Transverse colon (tissue), 4 donors: ENCODE data around the gene COL6A2. TPM values are rescaled to one million over a fixed set of nuclear protein-coding genes. Genes with fewer than 3 reads are reported as not detected.
"Not testable (repeated sequence)": the region's sequence is repeated elsewhere in the genome, so short reads cannot be mapped to it uniquely, and the experiment has no call there.

Experiments used
- DNase-seq: peaks from one replicate; pipeline ENCODE4 v3.0.0-alpha.2; 2019
- H3K27ac ChIP-seq, 4 donors: fragments of 200-600 bp; sonication (generic); 2 replicates each; pipeline ENCODE4 v1.5.1; 2016 to 2018; ENCODE audit warnings: inconsistent platforms in 4 of 4
- H3K27me3 ChIP-seq: fragments of 200-600 bp; sonication (generic); 2 replicates; pipeline ENCODE4 v1.5.1; 2017; ENCODE audit warnings: inconsistent platforms
- H3K36me3 ChIP-seq, 4 donors: fragments of 200-600 bp; sonication (generic); 2 replicates each; pipeline ENCODE4 v1.5.1; 2017 to 2019; ENCODE audit warnings: inconsistent platforms in 4 of 4
- H3K4me1 ChIP-seq, 4 donors: fragments of 200-600 bp; sonication (generic); 2 replicates each; pipeline ENCODE4 v1.5.1; 2017 to 2020; ENCODE audit warnings: inconsistent platforms in 4 of 4
- H3K4me3 ChIP-seq, 4 donors: fragments of 200-600 bp; sonication (generic); 1 replicate in 1 of 4; 2 replicates in 3 of 4; pipeline versions ENCODE4 v1.5.1 to v1.6.1; 2017 to 2019; ENCODE audit warnings: inconsistent platforms in 4 of 4
- H3K9me3 ChIP-seq, 2 donors: fragments of 200-600 bp; sonication (generic); 2 replicates each; pipeline ENCODE4 v1.5.1; 2017 to 2019; ENCODE audit warnings: inconsistent platforms in 2 of 2
- CTCF ChIP-seq, 5 experiments: fragments of 200-600 bp in 3 of 5; fragments of 450-650 bp in 2 of 5; sonication (generic) in 3 of 5; IDR thresholded peaks; 1 replicate in 2 of 5; 2 replicates in 3 of 5; pipeline ENCODE4 v1.5.1; 2016 to 2017; ENCODE audit warnings: antibody characterized with exemption in 5 of 5, inconsistent platforms in 3 of 5, mild to moderate bottlenecking in 2 of 5, moderate library complexity in 1 of 5
- EP300 ChIP-seq: sonication (generic); formaldehyde crosslinking; IDR thresholded peaks from one replicate; pipeline ENCODE4 v1.6.1; 2017; ENCODE audit warnings: antibody characterized with exemption, low read depth
- POLR2A ChIP-seq: fragments of 450-650 bp; IDR thresholded peaks from one replicate; pipeline ENCODE4 v1.6.1; 2016; ENCODE audit warnings: antibody characterized with exemption, mild to moderate bottlenecking, moderate library complexity
- POLR2AphosphoS5 ChIP-seq, 3 donors: sonication (generic); formaldehyde crosslinking; IDR thresholded peaks; one replicate each; pipeline ENCODE4 v1.6.1; 2016; ENCODE audit warnings: antibody characterized with exemption in 3 of 3
- WGBS, 2 donors: methylation state at CpG; one replicate each; pipeline ENCODE4 v1.1.5; 2018; ENCODE audit warnings: low coverage in 1 of 2; 5-methylcytosine and 5-hydroxymethylcytosine counted together
- in situ Hi-C, 4 donors: fragments of 200-750 bp; cut with MboI; loops; one replicate each; pipeline versions ENCODE4 v1.15.0 to v1.15.1; 2017; ENCODE audit warnings: low sequenced_read_pairs in 3 of 4, low pct_ligation_motif_present in 1 of 4, low pct_unique_long_range_greater_than_20kb in 1 of 4
- intact Hi-C: fragments of 100-400 bp; cut with DNase I; formaldehyde crosslinking; loops from one replicate; pipeline ENCODE4 v1.15.1; 2023; ENCODE audit warnings: low total_unique reads
- total RNA-seq, 4 donors: library from RNA; depleted of rRNA; stranded (reverse); fragments of >200 nt; gene quantifications; one replicate each; pipeline ENCODE4 v1.1.0, GENCODE V29; 2016

The COL6A2 gene
- total RNA-seq, 4 donors from 2014 or later = 172 to 550 (median 346) TPM

- no peak for DNase-seq
- TF ChIP-seq EP300 (no peak), POLR2AphosphoS5 (IDR thresholded peaks at IDR 0.05) (no peak), CTCF (IDR thresholded peaks at IDR 0.05) (no peak), POLR2A (no peak)
- in situ Hi-C loops (no loop called here), intact Hi-C loops (no loop called here)
- Histone ChIP-seq H3K27ac (no peak overlapping the region), H3K4me3 (no peak overlapping the region), H3K9me3 (no peaks in the 10 kb centered on the region), H3K27me3 (no peaks in the 10 kb centered on the region), H3K4me1 (peaks cover 0 to 8% (median 6%) of the 10 kb centered on the region in 4 donors), H3K36me3 (no peaks in the 10 kb centered on the region)
- 95% methylated on average over 42 of the region's 51 CpGs; no CpG with 5 or more reads in 1 of the 2 donors for WGBS, 2 donors
Measured at GRCh38 chr21:46145159-46145839, 47.4 kb downstream of the COL6A2 start.

GRCh38 chr21:46145840-46146691 lies 48.2 kb downstream of the COL6A2 start:
- Histone ChIP-seq H3K9me3 (no peaks in the 10 kb centered on the region), H3K4me3 (no peak overlapping the region), H3K27ac (no peak overlapping the region), H3K36me3 (no peaks in the 10 kb centered on the region), H3K27me3 (no peaks in the 10 kb centered on the region), H3K4me1 (peaks cover 0 to 8% (median 6%) of the 10 kb centered on the region in 4 donors)
- intact Hi-C loops = no loop called here
- in situ Hi-C loops = no loop called here
- TF ChIP-seq EP300 (no peak), CTCF (IDR thresholded peaks at IDR 0.05) (no peak)
- no peak for DNase-seq
- WGBS, 2 donors = 89% methylated on average over 46 of the region's 60 CpGs; no CpG with 5 or more reads in 1 of the 2 donors

DNA sequence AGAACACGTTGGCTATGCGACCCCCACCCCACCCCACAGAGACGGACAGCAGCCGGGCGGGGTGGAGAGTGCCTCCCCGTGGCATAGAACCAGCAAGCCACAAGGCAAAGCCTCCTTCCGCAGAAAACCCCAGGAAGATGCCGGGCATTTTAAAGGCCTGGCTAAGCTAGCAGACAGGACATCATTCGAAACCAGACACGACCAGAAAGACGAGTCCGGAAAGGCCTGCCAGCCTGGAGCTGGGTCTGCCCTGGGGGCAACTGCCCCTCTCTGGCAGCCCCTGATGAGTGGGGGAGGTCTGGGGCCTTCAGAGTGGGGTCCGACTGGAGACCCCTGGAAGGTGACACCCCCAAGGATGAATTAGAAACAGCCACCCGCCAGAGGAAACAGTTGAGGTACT lies 48.9 kb downstream of the COL6A2 start:
- TF ChIP-seq POLR2AphosphoS5 (IDR thresholded peaks at IDR 0.05) (no peak), POLR2A (no peak), EP300 (no peak), CTCF (IDR thresholded peaks at IDR 0.05) (no peak)
- WGBS, 2 donors = 63% methylated on average over 14 of the region's 14 CpGs; no CpG with 5 or more reads in 1 of the 2 donors
- in situ Hi-C loops = no loop called here
- no peak for DNase-seq
- H3K27me3 ChIP-seq = no peaks in the 10 kb centered on the region
- H3K4me1 ChIP-seq = peaks cover 0 to 8% (median 6%) of the 10 kb centered on the region in 4 donors
- intact Hi-C loops = no loop called here
- no peak overlapping the region for H3K27ac ChIP-seq
- H3K4me3 ChIP-seq = no peak overlapping the region
- no peaks in the 10 kb centered on the region for H3K9me3 ChIP-seq
- H3K36me3 ChIP-seq = no peaks in the 10 kb centered on the region

DNA sequence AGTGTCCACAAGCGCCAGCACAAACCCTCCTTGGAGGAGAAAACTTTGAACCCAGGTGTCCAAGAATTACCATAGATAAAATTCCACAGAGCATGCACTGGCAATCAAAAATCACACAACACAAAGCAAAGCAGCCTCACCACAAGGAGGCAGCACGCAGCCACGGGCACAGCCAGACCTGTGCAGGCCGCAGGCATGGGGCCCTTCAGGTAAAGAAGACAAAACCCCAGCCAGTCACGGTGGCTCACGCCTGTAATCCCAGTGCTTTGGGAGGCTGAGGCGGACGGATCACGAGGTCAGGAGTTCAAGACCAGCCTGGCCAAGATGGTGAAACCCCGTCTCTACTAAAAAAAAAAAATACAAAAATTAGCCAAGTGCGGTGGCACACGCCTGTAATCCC lies 49.5 kb downstream of the COL6A2 start:
- H3K27ac ChIP-seq, in situ Hi-C loops, H3K4me3 ChIP-seq, H3K27me3 ChIP-seq, H3K4me1 ChIP-seq, H3K36me3 ChIP-seq, intact Hi-C loops, H3K9me3 ChIP-seq: not testable (repeated sequence)
- DNase-seq = peak; percentile 66
- peak; percentile 27 to 53 (median 43) for TF ChIP-seq CTCF (IDR thresholded peaks at IDR 0.05)
- WGBS, 2 donors = 57 to 58% methylated on average over 5 to 12 of the region's 12 CpGs
